ENCODE results near the gene OSTC. TPM values are rescaled to one million over a fixed set of nuclear protein-coding genes. Genes with fewer than 3 reads are reported as not detected.
"Not testable (repeated sequence)": the region's sequence is repeated elsewhere in the genome, so short reads cannot be mapped to it uniquely, and the experiment has no call there.

The OSTC gene
- total and polyA plus RNA-seq, 9 donors = 52.0 to 110 (median 74.0) TPM

DNA sequence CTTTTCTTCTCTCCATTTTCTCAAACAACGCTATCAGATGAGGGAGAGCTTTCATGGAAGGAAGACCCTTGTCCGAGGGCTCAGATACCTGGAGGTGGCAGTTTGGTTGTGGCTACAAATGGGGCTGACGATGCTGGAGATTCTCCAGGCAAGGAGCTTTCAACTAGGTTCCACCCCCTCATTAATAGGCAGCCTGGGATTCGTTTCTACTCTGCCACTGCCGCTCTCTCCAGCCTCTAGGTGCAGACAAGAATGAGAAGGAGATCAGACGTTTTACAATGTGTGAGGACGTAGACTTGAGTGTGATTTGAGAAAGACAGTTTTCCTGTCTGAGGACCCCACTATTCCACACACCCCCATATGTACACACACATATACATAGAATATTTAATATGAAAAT, 59.3 kb downstream of the OSTC start:
- Histone ChIP-seq H3K36me3 (no peaks in the 10 kb centered on the region), H3K27ac (no peak overlapping the region), H3K27me3 (no peaks in the 10 kb centered on the region), H3K4me1 (ENCODE audit: insufficient read depth) (no peaks in the 10 kb centered on the region), H3K9me3 (no peaks in the 10 kb centered on the region), H3K4me3 (no peak overlapping the region)
- WGBS, 3 donors = 61 to 76% (median 67%) methylated on average over 7 of the region's 7 CpGs
- TF ChIP-seq EP300 (IDR thresholded peaks at IDR 0.05) = no peak
- TF ChIP-seq POLR2A (IDR thresholded peaks at IDR 0.05) = no peak
- TF ChIP-seq, protein P1, sequence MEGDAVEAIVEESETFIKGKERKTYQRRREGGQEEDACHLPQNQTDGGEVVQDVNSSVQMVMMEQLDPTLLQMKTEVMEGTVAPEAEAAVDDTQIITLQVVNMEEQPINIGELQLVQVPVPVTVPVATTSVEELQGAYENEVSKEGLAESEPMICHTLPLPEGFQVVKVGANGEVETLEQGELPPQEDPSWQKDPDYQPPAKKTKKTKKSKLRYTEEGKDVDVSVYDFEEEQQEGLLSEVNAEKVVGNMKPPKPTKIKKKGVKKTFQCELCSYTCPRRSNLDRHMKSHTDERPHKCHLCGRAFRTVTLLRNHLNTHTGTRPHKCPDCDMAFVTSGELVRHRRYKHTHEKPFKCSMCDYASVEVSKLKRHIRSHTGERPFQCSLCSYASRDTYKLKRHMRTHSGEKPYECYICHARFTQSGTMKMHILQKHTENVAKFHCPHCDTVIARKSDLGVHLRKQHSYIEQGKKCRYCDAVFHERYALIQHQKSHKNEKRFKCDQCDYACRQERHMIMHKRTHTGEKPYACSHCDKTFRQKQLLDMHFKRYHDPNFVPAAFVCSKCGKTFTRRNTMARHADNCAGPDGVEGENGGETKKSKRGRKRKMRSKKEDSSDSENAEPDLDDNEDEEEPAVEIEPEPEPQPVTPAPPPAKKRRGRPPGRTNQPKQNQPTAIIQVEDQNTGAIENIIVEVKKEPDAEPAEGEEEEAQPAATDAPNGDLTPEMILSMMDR (IDR thresholded peaks at IDR 0.05) = no peak
- intact Hi-C loops (cut with DNase I) = no loop called here
- no peak for DNase-seq

DNA sequence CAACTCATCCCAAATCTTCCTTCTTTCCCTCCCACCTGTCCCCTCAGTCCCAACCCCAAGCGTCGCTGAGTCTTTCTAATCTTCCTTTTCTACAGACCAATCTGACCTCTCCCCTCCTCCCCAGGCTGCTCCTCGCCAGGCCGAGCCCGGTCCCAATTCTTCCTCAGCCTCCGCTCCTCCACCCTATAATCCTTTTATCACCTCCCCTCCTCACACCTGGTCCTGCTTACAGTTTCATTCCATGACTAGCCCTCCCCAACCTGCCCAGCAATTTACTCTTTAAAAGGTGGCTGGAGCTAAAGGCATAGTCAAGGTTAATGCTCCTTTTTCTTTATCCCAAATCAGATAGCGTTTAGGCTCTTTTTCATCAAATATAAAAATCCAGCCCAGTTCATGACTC, 60.2 kb downstream of the OSTC start:
- H3K4me1 ChIP-seq (ENCODE audit: insufficient read depth); H3K27me3 ChIP-seq; DNase-seq; H3K36me3 ChIP-seq; H3K9me3 ChIP-seq; intact Hi-C loops (cut with DNase I); H3K27ac ChIP-seq; H3K4me3 ChIP-seq: not testable (repeated sequence)
- WGBS, 3 donors = 48 to 71% (median 61%) methylated on average over 7 of the region's 7 CpGs

DNA sequence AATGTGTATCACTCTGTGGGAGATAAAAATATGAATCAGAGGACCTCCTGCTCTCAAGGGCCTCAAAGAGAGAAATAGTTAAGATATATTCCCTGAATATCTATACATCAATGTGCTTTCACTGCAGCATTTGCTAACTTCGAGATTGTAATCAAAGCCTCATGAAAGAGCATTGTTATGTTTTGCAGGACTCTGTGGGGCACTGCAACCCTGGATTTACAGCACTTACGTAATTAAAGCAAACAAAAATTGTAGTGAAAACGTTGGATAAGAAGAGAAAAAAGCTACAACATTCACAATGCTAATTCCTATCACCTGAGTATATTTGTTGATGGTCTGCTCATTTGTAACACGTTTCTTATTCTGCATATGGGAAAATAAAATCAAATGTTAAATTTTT, 64.5 kb downstream of the OSTC start:
- no peaks in the 10 kb centered on the region for H3K9me3 ChIP-seq

DNA sequence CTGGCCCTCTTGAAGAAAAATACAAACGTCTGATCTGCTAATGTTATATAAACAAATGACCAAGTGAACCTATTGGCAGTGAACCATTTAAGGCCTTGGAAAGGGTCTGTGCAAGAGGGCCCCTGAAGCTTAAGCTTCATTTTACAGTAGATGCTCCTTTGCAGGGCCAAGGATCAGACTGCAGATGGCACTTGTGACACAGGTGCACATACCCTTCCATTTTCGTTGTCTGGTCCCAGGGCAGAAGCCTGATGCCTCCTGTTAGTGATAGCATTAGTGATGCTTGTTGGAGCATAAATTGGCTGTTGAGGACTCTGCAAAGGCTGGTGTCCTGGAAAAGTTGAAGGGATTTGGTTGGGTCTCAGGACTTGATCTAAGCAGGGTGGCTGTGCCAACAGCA, 65.9 kb downstream of the OSTC start:
- TF ChIP-seq POLR2A (IDR thresholded peaks at IDR 0.05) = no peak
- TF ChIP-seq, protein P1 (IDR thresholded peaks at IDR 0.05) = no peak
- no peak for TF ChIP-seq EP300 (IDR thresholded peaks at IDR 0.05)
- H3K4me1 ChIP-seq (ENCODE audit: insufficient read depth) = no peaks in the 10 kb centered on the region
- intact Hi-C loops (cut with DNase I) = no loop called here
- H3K27me3 ChIP-seq = no peaks in the 10 kb centered on the region
- no peak overlapping the region for H3K27ac ChIP-seq
- H3K36me3 ChIP-seq = no peaks in the 10 kb centered on the region
- WGBS, 3 donors = 47 to 59% (median 48%) methylated on average over 2 of the region's 2 CpGs
- H3K9me3 ChIP-seq = no peaks in the 10 kb centered on the region
- no peak for DNase-seq
- no peak overlapping the region for H3K4me3 ChIP-seq

More for the DNA sequence above, 64.5 kb downstream of the OSTC start:
- H3K36me3 ChIP-seq = no peaks in the 10 kb centered on the region
- WGBS, 3 donors = 38 to 53% (median 47%) methylated on average over 4 of the region's 4 CpGs
- TF ChIP-seq, protein P1 (IDR thresholded peaks at IDR 0.05) = no peak
- TF ChIP-seq POLR2A (IDR thresholded peaks at IDR 0.05) (no peak), EP300 (IDR thresholded peaks at IDR 0.05) (no peak)
- H3K4me1 ChIP-seq (ENCODE audit: insufficient read depth) = no peaks in the 10 kb centered on the region
- no peak overlapping the region for H3K4me3 ChIP-seq
- intact Hi-C loops (cut with DNase I) = no loop called here
- H3K27me3 ChIP-seq = no peaks in the 10 kb centered on the region
- DNase-seq = no peak
- no peak overlapping the region for H3K27ac ChIP-seq

DNA sequence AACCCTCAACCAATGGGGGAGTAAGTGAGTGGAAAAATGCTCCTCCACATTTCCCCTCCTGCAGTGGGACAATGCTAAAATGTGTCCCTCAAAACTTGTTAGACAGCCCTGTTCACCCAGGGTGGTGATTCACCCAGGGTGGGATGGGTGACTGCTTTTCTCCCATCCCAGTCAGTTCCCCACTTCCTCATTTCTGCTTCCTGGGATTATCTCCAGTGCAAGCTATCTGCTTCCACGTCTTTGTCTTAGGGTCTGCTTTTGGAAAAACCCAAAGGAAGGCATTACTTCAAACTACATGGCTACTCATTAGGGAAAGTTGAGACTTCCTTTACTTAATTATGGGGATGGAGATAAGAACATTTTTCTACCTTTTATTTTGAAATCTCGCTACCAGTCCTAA, 67.0 kb downstream of the OSTC start:
- Histone ChIP-seq H3K4me3 (no peak overlapping the region), H3K27ac (no peak overlapping the region), H3K36me3 (no peaks in the 10 kb centered on the region), H3K4me1 (ENCODE audit: insufficient read depth) (no peaks in the 10 kb centered on the region), H3K9me3 (no peaks in the 10 kb centered on the region), H3K27me3 (no peaks in the 10 kb centered on the region)
- intact Hi-C loops (cut with DNase I) = no loop called here
- 74 to 76% (median 76%) methylated on average over 2 of the region's 2 CpGs for WGBS, 3 donors
- DNase-seq = no peak
- TF ChIP-seq EP300 (IDR thresholded peaks at IDR 0.05) = no peak
- no peak for TF ChIP-seq POLR2A (IDR thresholded peaks at IDR 0.05)
- TF ChIP-seq, protein P1 (IDR thresholded peaks at IDR 0.05) = no peak

Small RNA genes lying within 50 kb of the gene (small RNA-seq; reads per million reads assigned to genes)
- gene RNU6-431P = not detected

Other genes with a start within 250 kb of the OSTC start
- 1,000 to 10,000 TPM; 2,196 to 4,044 (median 3,147) TPM for gene RPL34, start 30.0 kb upstream of the OSTC start, total RNA-seq
- 1,000 to 10,000 TPM; 2,734 to 9,736 TPM for gene RPL34, start 30.0 kb upstream of the OSTC start, polyA plus RNA-seq
- gene ETNPPL, start 112.5 kb downstream of the OSTC start, total RNA-seq = 1 to 10 TPM in 1 of 7 donors, under 1 TPM in 3, not detected in 3; 0.18 to 2.3 (median 0.36) TPM
- gene ETNPPL, start 112.5 kb downstream of the OSTC start, polyA plus RNA-seq = under 1 TPM; 0.05 to 0.32 TPM